NCI-H748 (cell line): ENCODE results near the gene NR2E3.

ENCODE experiments used
- DNase-seq: peaks from one replicate; lab custom pipeline; 2025; ENCODE audit not compliant: unreplicated experiment; lab: John Stamatoyannopoulos, UW

Gene NR2E3

GRCh38 chr15:71790081-71790480 is 20.3 kb upstream of the NR2E3 start:
- DNase-seq, result no peak

- DNase-seq, result no peak
Observed at GRCh38 chr15:71791975-71792374, 18.4 kb upstream of the NR2E3 start.

- DNase-seq, result no peak
Observed at GRCh38 chr15:71792521-71792920, 17.8 kb upstream of the NR2E3 start.

- DNase-seq, result no peak
Observed at GRCh38 chr15:71798641-71799040, 11.7 kb upstream of the NR2E3 start.

GRCh38 chr15:71800190-71800589 is 10.2 kb upstream of the NR2E3 start:
- no peak for DNase-seq

GRCh38 chr15:71800835-71801745 is 9.3 kb upstream of the NR2E3 start:
- DNase-seq, result peak; percentile 41

- DNase-seq, result no peak
Observed at GRCh38 chr15:71801935-71802655, 8.3 kb upstream of the NR2E3 start.

GRCh38 chr15:71802770-71803169 is 7.6 kb upstream of the NR2E3 start:
- peak; percentile 19 for DNase-seq

- peak; percentile 14 for DNase-seq
Observed at GRCh38 chr15:71804226-71804625, 6.1 kb upstream of the NR2E3 start.

- DNase-seq, result no peak
Observed at GRCh38 chr15:71804695-71805470, 5.5 kb upstream of the NR2E3 start.

- no peak for DNase-seq
Observed at GRCh38 chr15:71806452-71806931, 3.9 kb upstream of the NR2E3 start.

- DNase-seq, result no peak
Observed at GRCh38 chr15:71807125-71807629, 3.2 kb upstream of the NR2E3 start.

- DNase-seq, result no peak
Observed at GRCh38 chr15:71807691-71808091, 2.7 kb upstream of the NR2E3 start.

GRCh38 chr15:71808311-71809020 is 1.9 kb upstream of the NR2E3 start:
- no peak for DNase-seq

GRCh38 chr15:71809346-71809745 is 1.0 kb upstream of the NR2E3 start:
- DNase-seq, result no peak

- no peak for DNase-seq
Observed at GRCh38 chr15:71811036-71811736, 832 bp downstream of the NR2E3 start.

GRCh38 chr15:71811752-71812735 is 1.7 kb downstream of the NR2E3 start:
- DNase-seq, result no peak

GRCh38 chr15:71812966-71813722 is 2.8 kb downstream of the NR2E3 start:
- no peak for DNase-seq
